Ishikawa (cell line): ENCODE results near the gene FCER2.
A peak's percentile ranks its signal among the peaks of the same experiment; 100 is the strongest.

Experiments used
- CEBPB ChIP-seq: IDR thresholded peaks from 2 replicates; pipeline ENCODE4 v1.6.1; 2012
- CREB1 ChIP-seq: IDR thresholded peaks from 2 replicates; pipeline ENCODE4 v1.6.1; 2012; ENCODE audit warnings: low read depth
- EGR1 ChIP-seq: IDR thresholded peaks from 2 replicates; pipeline ENCODE4 v1.6.1; 2012
- EP300 ChIP-seq: IDR thresholded peaks from 2 replicates; pipeline ENCODE4 v1.6.1; 2012; ENCODE audit warnings: borderline replicate concordance
- FOXM1 ChIP-seq: IDR thresholded peaks from 2 replicates; pipeline ENCODE4 v1.6.1; 2012; ENCODE audit warnings: low read depth, borderline replicate concordance
- MAX ChIP-seq: IDR thresholded peaks from 2 replicates; pipeline ENCODE4 v1.6.1; 2012
- NFIC ChIP-seq: IDR thresholded peaks from 2 replicates; pipeline ENCODE4 v1.6.1; 2012
- RAD21 ChIP-seq: IDR thresholded peaks from 2 replicates; pipeline ENCODE4 v1.6.1; 2012; ENCODE audit warnings: low read depth
- TAF1 ChIP-seq: IDR thresholded peaks from 2 replicates; pipeline ENCODE4 v1.6.1; 2012; ENCODE audit warnings: low read depth, mild to moderate bottlenecking
- TCF12 ChIP-seq: IDR thresholded peaks from 2 replicates; pipeline ENCODE4 v1.6.1; 2012; ENCODE audit warnings: low read depth
- TEAD4 ChIP-seq: IDR thresholded peaks from 2 replicates; pipeline ENCODE4 v1.6.1; 2012
- USF1 ChIP-seq: IDR thresholded peaks from 2 replicates; pipeline ENCODE4 v1.6.1; 2012
- YY1 ChIP-seq: IDR thresholded peaks from 2 replicates; pipeline ENCODE4 v1.6.1; 2012; ENCODE audit warnings: low read depth
- ZBTB7A ChIP-seq: IDR thresholded peaks from 2 replicates; pipeline ENCODE4 v1.6.1; 2012; ENCODE audit warnings: low read depth
- TF ChIP-seq, protein P1 (sequence below): IDR thresholded peaks from 2 replicates; pipeline ENCODE4 v1.6.1; 2012; ENCODE audit warnings: low read depth, mild to moderate bottlenecking

Gene FCER2

DNA sequence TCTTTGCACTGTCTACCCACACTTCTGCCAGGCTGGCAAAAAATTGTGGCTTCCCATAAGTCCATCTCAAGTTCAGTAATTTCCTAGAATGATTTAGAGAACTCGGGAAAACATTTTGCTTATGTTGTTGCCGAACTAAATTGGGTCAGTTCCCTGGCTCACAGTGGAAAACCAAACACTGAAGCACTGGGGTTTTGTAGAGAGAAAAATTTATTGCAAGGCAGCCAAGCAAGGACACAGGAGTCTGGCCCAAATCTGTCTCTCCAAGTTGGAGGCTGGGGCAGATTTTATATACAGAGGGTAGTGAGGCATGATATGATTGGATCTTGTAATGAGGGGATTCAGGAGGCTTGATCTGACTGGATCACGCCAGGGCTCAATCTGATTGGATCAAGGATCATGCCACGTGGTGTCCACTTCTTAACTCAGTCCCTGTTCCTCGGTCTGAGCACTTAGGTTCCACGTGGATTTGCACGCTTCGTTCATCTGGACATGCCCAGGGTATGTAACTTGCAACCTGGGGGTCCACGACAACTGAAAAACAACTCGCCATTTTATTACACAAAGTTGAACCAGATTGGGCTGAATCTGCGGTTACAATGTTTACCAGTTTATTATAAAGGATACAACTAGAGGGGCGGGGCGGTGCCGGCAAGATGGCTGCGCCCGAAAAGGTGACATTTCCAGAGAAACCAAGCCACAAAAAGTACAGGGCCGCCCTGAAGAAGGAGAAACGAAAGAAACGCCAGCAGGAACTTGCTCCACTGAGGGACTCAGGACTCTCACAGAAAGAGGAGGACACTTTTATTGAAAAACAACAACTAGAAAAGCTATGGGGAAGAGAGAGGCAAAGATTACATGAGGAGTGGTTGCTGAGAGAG lies 38.1 kb upstream of the FCER2 start:
- 0 out of 2 replicates have a peak, but pooled peaks have one; percentile 6 for TF ChIP-seq USF1
- no peak for TF ChIP-seq YY1
- no peak for TF ChIP-seq TAF1
- no peak for TF ChIP-seq EP300
- no peak for TF ChIP-seq NFIC
- TF ChIP-seq FOXM1, result no peak

DNA sequence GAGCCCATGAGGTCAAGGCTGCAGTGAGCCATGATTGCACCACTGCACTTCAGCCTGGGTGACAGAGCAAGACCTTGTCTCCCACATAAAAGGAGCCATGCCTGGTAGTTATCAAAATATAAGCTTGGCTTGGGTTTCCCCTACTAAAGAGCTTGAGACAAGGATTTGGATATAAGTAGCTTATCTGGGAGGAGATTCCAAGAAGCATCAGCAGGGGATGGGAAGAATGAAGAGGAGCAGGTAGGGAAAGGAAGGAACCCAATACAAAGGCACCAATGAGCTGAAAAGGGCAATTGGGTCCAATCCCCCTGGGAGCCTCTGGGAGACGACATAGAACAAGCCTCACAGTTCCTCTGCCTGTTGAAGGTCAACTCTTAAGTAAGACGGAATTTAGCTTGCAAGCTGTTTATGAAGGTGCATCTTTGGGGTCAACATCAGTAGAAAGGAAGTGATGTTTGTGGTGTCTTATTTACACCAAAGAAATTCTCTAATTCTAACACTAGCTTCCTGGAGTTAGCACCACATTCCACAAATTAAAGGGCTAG lies 37.4 kb upstream of the FCER2 start:
- TF ChIP-seq TAF1, result no peak
- TF ChIP-seq, protein P1, sequence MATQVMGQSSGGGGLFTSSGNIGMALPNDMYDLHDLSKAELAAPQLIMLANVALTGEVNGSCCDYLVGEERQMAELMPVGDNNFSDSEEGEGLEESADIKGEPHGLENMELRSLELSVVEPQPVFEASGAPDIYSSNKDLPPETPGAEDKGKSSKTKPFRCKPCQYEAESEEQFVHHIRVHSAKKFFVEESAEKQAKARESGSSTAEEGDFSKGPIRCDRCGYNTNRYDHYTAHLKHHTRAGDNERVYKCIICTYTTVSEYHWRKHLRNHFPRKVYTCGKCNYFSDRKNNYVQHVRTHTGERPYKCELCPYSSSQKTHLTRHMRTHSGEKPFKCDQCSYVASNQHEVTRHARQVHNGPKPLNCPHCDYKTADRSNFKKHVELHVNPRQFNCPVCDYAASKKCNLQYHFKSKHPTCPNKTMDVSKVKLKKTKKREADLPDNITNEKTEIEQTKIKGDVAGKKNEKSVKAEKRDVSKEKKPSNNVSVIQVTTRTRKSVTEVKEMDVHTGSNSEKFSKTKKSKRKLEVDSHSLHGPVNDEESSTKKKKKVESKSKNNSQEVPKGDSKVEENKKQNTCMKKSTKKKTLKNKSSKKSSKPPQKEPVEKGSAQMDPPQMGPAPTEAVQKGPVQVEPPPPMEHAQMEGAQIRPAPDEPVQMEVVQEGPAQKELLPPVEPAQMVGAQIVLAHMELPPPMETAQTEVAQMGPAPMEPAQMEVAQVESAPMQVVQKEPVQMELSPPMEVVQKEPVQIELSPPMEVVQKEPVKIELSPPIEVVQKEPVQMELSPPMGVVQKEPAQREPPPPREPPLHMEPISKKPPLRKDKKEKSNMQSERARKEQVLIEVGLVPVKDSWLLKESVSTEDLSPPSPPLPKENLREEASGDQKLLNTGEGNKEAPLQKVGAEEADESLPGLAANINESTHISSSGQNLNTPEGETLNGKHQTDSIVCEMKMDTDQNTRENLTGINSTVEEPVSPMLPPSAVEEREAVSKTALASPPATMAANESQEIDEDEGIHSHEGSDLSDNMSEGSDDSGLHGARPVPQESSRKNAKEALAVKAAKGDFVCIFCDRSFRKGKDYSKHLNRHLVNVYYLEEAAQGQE, result no peak
- TF ChIP-seq ZBTB7A, result no peak
- TF ChIP-seq EP300, result no peak
- TF ChIP-seq TEAD4, result no peak
- TF ChIP-seq EGR1, result no peak

- no peak for TF ChIP-seq USF1
- no peak for TF ChIP-seq TCF12
- no peak for TF ChIP-seq EGR1
- no peak for TF ChIP-seq ZBTB7A
- TF ChIP-seq EP300, result no peak
- no peak for TF ChIP-seq CEBPB
Measured at GRCh38 chr19:7738023-7738422, 36.1 kb upstream of the FCER2 start.

DNA sequence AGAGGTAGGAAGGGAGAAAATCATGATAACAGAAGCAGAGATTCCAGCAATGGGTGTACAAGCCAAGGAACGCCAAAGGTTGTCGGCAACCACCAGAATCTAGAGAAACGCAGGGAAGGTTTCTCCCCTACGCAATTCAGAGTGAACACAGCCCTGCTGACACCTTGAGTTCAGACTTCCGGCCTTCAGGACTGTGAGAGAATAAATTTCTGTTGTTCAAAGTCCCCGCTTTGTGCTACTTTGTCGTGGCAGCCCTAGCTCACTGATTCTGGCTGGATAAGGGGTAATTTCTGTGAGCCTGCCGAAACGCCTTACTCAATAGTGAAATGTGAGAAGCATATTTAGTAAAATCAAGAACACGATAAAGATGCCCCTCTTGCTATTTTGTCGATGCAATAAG lies 35.3 kb upstream of the FCER2 start:
- TF ChIP-seq MAX (no peak), NFIC (no peak), YY1 (no peak), ZBTB7A (no peak), CREB1 (no peak), TCF12 (no peak), RAD21 (no peak), TEAD4 (no peak), FOXM1 (no peak), USF1 (no peak), TAF1 (no peak), CEBPB (no peak)

DNA sequence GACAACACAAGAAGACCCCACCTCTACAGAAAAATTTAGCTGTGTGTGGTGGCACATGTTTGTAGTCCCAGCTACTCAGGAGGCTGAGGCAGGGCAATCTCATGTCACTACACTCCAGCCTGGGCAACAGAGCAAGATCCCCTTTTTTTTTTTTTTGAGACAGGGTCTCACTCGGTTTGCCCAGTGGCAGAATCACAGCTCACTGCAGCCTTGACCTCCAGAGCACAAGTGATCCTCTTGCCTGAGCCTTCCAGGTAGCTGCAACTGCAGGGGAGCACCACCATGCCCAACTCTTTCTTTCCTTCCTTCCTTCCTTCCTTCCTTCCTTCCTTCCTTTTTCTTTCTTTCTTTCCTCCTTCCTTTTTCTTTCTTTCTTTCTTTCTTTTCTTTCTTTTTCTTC lies 34.2 kb upstream of the FCER2 start:
- no peak for TF ChIP-seq TEAD4
- TF ChIP-seq YY1, result no peak
- TF ChIP-seq TCF12, result no peak
- TF ChIP-seq ZBTB7A, result no peak
- TF ChIP-seq USF1, result no peak

DNA sequence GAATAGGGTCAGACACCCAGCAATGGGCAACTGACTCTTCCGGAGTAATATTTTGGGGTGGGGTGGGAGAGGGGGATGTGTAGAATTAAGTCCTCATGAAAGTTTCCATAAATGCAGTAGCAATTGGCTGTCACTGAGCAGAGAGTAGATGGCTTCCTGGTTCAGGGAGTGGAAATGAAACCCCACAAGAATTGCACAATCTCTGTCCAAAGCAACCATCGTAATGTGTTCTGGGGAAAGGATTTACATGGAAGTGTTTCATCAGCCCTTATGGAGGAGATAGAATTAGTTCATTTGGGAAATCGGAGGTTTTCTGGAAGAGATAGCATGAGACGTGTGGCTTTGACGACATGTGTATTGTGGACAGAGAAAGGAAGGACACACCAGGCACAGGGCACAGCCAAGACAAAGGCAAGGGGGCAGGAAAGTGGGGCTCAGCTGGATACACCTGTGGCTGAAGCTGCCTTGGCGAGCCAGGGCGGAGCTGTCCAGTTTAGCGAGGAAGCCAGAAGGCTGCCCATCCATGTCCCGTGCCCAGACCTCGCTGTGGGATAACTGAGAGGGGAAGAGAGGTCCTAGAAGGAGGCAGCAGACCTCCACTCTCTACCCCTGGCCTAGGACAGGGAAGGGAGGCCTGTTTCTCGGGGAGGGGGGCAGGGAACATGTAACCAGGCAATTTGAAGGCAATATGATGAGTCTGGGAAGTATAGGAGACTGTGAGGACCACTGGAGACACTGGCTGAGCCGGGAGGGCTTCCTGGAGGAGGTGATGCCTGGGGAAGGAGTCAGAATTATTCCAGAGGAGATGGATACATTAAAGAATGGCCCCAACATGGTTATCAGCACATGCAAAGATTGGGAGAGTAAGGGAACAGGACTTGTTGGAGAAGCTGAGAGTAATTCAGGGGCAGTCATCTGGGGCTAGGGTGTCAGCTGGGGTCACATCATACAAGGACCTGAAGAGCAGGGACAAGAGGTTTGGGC lies 32.6 kb upstream of the FCER2 start:
- no peak for TF ChIP-seq TAF1
- TF ChIP-seq YY1, result no peak
- TF ChIP-seq CEBPB, result peak; percentile 77
- TF ChIP-seq RAD21, result no peak
- TF ChIP-seq, protein P1, result peak; percentile 23; the same call in 1 of the 2 replicates
- TF ChIP-seq EGR1, result no peak
